ENCODE measurements around the gene SMPD3. TPM values are rescaled to one million over a fixed set of nuclear protein-coding genes. Genes with fewer than 3 reads are reported as not detected.

SMPD3 gene
- total RNA-seq, 4 donors from 2014 or later: 0.33 to 2.4 (median 1.3) TPM

- Histone ChIP-seq H3K36me3 (no peaks in the 10 kb centered on the region), H3K4me3 (replicated peaks in 1 of 3) (no peak overlapping the region), H3K27ac (no peak overlapping the region), H3K27me3 (no peaks in the 10 kb centered on the region), H3K4me1 (peaks cover 0 to 8% of the 10 kb centered on the region in 2 donors), H3K9me3 (no peaks in the 10 kb centered on the region)
- intact Hi-C loops (cut with DNase I): no loop called here
- 56 to 58% methylated on average over 2 of the region's 2 CpGs for WGBS, 2 donors
- DNase-seq: peak in 1 of 2 donors; percentile 19
- TF ChIP-seq POLR2A (IDR thresholded peaks at IDR 0.05) (no peak), CTCF (IDR thresholded peaks at IDR 0.05) (no peak)
Observed at GRCh38 chr16:68479271-68479670, 31.0 kb upstream of the SMPD3 start.

- no peak overlapping the region for H3K4me3 ChIP-seq (replicated peaks in 1 of 3)
- peaks cover 4 to 11% of the 10 kb centered on the region in 2 donors for H3K4me1 ChIP-seq
- H3K27ac ChIP-seq: no peak overlapping the region
- no peak for DNase-seq
- no peaks in the 10 kb centered on the region for H3K27me3 ChIP-seq
- no peaks in the 10 kb centered on the region for H3K36me3 ChIP-seq
- intact Hi-C loops (cut with DNase I): no loop called here
- WGBS, 2 donors: 65 to 71% methylated on average over 2 of the region's 2 CpGs
- TF ChIP-seq POLR2A (IDR thresholded peaks at IDR 0.05) (no peak), CTCF (IDR thresholded peaks at IDR 0.05) (no peak)
- no peaks in the 10 kb centered on the region for H3K9me3 ChIP-seq
Observed at GRCh38 chr16:68478526-68479250, 30.4 kb upstream of the SMPD3 start.

DNA sequence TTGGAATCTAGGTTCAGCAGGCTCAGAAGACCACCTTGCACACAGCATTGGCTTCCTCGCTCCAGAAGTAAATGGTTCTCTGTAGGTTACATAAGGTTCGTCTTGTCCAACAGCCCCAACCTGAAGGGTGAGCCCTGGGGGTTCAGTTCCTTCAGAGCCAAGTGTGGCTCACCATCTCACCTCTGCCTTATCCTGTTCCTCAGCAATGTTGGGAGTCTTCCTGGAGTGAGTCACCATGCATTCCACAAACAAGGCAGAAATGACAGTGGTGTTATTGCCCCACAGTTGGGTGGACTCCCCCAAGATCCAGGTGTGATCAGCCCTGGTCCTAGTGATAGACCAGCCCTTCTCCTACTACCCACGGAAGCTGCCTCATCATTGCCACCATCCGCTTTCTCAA lies 26.8 kb upstream of the SMPD3 start:
- Histone ChIP-seq H3K4me3 (replicated peaks in 1 of 3) (no peak overlapping the region), H3K27ac (no peak overlapping the region), H3K4me1 (peaks cover 12 to 28% of the 10 kb centered on the region in 2 donors), H3K27me3 (no peaks in the 10 kb centered on the region), H3K9me3 (no peaks in the 10 kb centered on the region), H3K36me3 (no peaks in the 10 kb centered on the region)
- 93 to 94% methylated on average over 4 of the region's 4 CpGs for WGBS, 2 donors
- no peak for DNase-seq
- intact Hi-C loops (cut with DNase I): no loop called here
- TF ChIP-seq POLR2A (IDR thresholded peaks at IDR 0.05): no peak
- TF ChIP-seq CTCF (IDR thresholded peaks at IDR 0.05): no peak

GRCh38 chr16:68473358-68474070 lies 25.2 kb upstream of the SMPD3 start:
- TF ChIP-seq CTCF (IDR thresholded peaks at IDR 0.05) (no peak), POLR2A (IDR thresholded peaks at IDR 0.05) (no peak)
- H3K27ac ChIP-seq: no peak overlapping the region
- H3K9me3 ChIP-seq: no peaks in the 10 kb centered on the region
- intact Hi-C loops (cut with DNase I): no loop called here
- peaks cover 12 to 34% of the 10 kb centered on the region in 2 donors for H3K4me1 ChIP-seq
- H3K4me3 ChIP-seq (replicated peaks in 1 of 3): no peak overlapping the region
- no peaks in the 10 kb centered on the region for H3K27me3 ChIP-seq
- no peaks in the 10 kb centered on the region for H3K36me3 ChIP-seq
- DNase-seq: peak; percentile 79 to 91
- 47 to 54% methylated on average over 6 to 7 of the region's 7 CpGs for WGBS, 2 donors

- Histone ChIP-seq H3K9me3 (no peaks in the 10 kb centered on the region), H3K36me3 (no peaks in the 10 kb centered on the region), H3K4me3 (replicated peaks in 1 of 3) (no peak overlapping the region), H3K27ac (no peak overlapping the region), H3K4me1 (peaks cover 12 to 34% of the 10 kb centered on the region in 2 donors), H3K27me3 (no peaks in the 10 kb centered on the region)
- intact Hi-C loops (cut with DNase I): no loop called here
- DNase-seq: no peak
- no peak for TF ChIP-seq POLR2A (IDR thresholded peaks at IDR 0.05)
- no peak for TF ChIP-seq CTCF (IDR thresholded peaks at IDR 0.05)
- WGBS, 2 donors: 86 to 92% methylated on average over 5 of the region's 5 CpGs
Observed at GRCh38 chr16:68472581-68472980, 24.3 kb upstream of the SMPD3 start.
